ENCODE results near the gene NEDD4L.

GRCh38 chr18:58323866-58324762, 280.1 kb downstream of the NEDD4L start:
- no peak for TF ChIP-seq EZH2 (IDR thresholded peaks at IDR 0.05; ENCODE audit: low read depth, unreplicated experiment)
- TF ChIP-seq CTCF (conservative IDR thresholded peaks at IDR 0.05; ENCODE audit: low read depth in 2 of 2), result no peak
- no peak for TF ChIP-seq ZNF462 (CRISPR knock-in tag; IDR thresholded peaks at IDR 0.05)
- TF ChIP-seq POLR2AphosphoS5 (IDR thresholded peaks at IDR 0.05; ENCODE audit: low read depth), result no peak
- no peak for TF ChIP-seq ZNF331 (CRISPR knock-in tag; IDR thresholded peaks at IDR 0.05; ENCODE audit: low read depth)
- no peak for TF ChIP-seq CREB1 (CRISPR knock-in tag; IDR thresholded peaks at IDR 0.05; ENCODE audit: low read depth)
